ENCODE data around the gene LMBR1.
"Not testable (repeated sequence)": the region's sequence is repeated elsewhere in the genome, so short reads cannot be mapped to it uniquely, and the experiment has no call there.

Gene LMBR1

GRCh38 chr7:156752367-156753228, 140.4 kb downstream of the LMBR1 start:
- no peak for DNase-seq

- no peak for DNase-seq
Measured at GRCh38 chr7:156751319-156751718, 141.7 kb downstream of the LMBR1 start.

GRCh38 chr7:156747718-156748117, 145.3 kb downstream of the LMBR1 start:
- DNase-seq = peak; percentile 67

- DNase-seq = no peak
Measured at GRCh38 chr7:156746891-156747290, 146.1 kb downstream of the LMBR1 start.

GRCh38 chr7:156739596-156739995, 153.4 kb downstream of the LMBR1 start:
- no peak for DNase-seq

- no peak for DNase-seq
Measured at GRCh38 chr7:156735851-156736250, 157.1 kb downstream of the LMBR1 start.

GRCh38 chr7:156733638-156734037, 159.3 kb downstream of the LMBR1 start:
- no peak for DNase-seq

GRCh38 chr7:156732091-156732625, 160.8 kb downstream of the LMBR1 start:
- DNase-seq = no peak

- DNase-seq = no peak
Measured at GRCh38 chr7:156731651-156732050, 161.3 kb downstream of the LMBR1 start.

DNA sequence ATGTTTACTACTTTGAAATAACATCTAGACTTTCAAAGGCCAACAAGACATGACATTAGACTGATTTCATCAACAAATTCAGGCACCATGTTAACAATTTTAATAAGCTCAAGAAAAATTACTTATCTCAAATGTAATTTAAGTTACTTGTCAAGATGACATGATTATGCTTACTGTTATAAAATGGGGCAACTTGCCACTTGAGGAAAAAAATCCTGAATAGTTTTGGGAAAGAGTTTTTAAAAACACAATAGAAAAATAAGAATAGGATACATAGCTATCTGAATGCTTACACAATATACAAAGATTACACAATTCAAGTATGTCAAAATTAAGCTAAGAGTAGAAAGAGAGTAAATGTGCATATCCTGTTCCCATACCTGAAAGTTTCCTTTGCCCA, 167.0 kb downstream of the LMBR1 start:
- no peak for DNase-seq

DNA sequence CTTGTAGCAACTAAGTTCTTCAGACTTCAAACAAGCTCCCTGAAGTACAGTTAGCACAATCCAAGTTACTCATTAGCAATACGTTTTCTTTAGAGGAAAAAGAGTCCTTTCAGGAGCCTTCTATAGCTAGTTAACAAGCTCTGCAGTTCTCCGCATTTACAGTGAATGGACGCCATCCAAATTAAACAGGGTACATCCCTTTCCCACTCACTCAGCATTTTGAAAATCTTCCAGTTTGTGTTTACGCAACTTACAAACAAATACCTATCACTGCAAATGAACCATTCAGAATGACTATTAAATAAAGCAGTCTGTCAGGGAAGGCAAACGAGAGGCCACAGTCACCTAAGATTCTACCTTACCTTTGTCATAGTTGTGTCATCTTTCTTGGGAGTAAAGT, 167.9 kb downstream of the LMBR1 start:
- no peak for DNase-seq

DNA sequence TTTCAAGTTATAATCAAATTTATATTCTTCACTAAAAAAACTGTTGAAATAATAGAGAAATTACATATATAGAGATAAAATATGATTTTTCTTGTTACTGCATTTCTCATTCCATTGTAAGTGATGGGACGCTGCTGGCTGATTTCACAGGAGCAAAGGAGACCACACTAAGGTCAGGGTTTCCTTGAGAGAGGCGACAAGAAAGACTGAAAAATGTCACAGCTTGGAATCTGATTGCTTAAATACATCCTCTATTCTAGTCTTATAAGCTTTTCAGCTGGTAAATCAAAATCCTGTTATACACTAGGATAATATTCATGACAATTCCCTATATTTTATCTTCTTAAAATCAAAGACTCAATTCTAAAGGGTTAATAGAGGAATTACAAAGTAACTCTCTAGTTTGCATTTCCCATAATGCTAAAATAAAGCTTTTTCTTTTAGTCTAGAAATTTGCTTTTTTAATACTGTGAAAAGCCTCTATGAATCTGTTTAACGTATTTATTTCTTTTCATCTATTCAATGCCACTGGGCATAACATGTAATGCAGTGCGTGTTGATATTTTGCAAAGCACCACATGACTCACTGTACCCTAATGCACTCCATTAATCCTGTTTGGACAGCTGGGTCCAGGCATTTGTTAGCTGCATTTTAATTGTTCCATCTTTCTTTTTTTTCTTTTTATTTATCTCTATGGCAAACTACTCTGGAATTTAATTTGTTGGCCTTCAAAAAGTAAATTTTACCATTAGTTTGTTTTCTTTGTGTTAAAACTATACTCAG, 170.7 kb downstream of the LMBR1 start:
- peak; percentile 81 for DNase-seq

- DNase-seq = no peak
Measured at GRCh38 chr7:156703773-156704482, 189.1 kb downstream of the LMBR1 start.

DNA sequence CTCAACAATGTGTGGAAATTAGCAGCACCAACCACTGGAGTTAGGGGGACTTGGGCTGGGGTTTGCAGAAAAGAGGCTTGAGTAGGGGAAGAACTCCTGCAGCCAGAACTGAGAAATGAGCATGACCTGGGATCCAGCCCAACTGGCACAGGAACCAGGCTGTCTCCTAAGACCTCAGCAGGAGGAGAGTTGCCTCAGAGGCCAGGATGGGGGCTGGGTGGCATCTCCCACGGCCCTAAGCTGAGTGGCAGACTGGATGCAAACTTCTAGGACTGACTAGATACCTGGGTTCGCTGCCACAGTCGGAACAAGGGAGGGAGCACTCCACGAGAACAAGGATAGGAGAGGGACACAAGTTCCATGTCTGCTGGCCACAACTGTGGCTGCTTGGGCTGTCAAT, 189.8 kb downstream of the LMBR1 start:
- DNase-seq = no peak

GRCh38 chr7:156702399-156702798, 190.6 kb downstream of the LMBR1 start:
- DNase-seq = no peak

- DNase-seq = not testable (repeated sequence)
Measured at GRCh38 chr7:156701787-156702186, 191.2 kb downstream of the LMBR1 start.

- DNase-seq = not testable (repeated sequence)
Measured at GRCh38 chr7:156698512-156698911, 194.5 kb downstream of the LMBR1 start.

DNA sequence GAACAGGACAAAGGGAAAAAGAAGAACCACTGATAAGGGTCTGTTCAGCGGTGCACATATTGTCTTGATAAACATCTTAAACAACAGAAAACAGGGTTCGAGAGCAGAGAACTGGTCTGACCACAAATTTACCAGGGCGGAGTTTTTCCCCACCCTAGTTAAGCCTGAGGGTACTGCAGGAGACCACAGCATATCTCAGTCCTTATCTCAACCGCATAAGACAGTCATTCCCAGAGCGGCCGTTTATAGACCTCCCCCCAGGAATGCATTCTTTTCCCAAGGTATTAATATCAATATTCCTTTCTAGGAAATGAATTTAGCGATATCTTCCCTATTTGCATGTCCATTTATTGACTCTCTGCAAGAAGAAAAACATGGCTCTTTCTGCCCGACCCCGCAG, 195.7 kb downstream of the LMBR1 start:
- not testable (repeated sequence) for DNase-seq

DNA sequence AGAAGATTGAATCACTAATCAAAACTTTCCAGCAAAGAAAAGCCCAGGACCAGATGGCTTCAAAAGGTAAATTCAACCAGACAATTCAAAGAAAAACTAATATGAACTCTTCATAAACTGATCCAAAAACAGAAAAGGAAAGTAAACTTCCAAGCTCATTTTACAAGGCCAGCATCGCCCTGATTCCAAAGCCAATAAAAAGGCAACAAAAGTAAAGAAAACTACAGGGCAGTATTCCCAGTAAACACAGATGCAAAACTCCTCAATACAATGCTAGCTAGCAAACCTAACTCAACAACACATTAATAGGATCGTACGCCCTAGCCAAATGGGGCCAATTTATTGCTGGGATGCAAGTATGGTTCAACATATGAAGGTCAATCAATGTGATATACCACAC, 199.4 kb downstream of the LMBR1 start:
- no peak for DNase-seq

GRCh38 chr7:156692849-156693248, 200.1 kb downstream of the LMBR1 start:
- DNase-seq = no peak

- no peak for DNase-seq
Measured at GRCh38 chr7:156691764-156692163, 201.2 kb downstream of the LMBR1 start.

GRCh38 chr7:156684661-156685060, 208.3 kb downstream of the LMBR1 start:
- no peak for DNase-seq

DNA sequence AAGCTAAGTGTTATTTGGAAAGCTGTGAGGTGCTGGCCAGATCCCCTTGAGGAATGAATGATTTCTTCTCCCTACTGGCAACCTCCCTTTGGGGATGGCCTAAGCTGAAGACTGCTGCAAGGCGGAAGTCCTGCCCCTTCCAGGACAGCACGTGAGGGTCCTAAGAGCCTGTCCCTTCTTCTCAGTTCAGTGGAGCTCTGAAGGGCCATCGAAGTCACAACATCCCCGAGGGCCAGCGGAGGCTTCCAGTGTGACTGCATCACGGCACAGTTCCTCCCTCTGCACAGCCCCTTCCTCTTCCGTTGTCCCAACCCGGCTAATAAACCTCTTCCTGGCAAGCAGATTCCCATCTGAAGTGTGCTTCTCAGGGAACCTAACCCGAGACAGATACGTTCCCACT, 208.7 kb downstream of the LMBR1 start:
- no peak for DNase-seq

Data from NCI-H146 (cell line).